HCT116 (cell line): Measurements from ENCODE around the gene DOCK11. TPM values are rescaled to one million over a fixed set of nuclear protein-coding genes. Genes with fewer than 3 reads are reported as not detected.

Source experiments
- ATAC-seq: fragments of 200-7000 bp; cut with Tn5 transposase; 2 replicates; pipeline ENCODE4 v1.9.1; 2020; ENCODE audit warnings: mild to moderate bottlenecking, moderate library complexity
- BruUV-seq: library from RNA; stranded (reverse); fragments of 400-500 nt; replicated peaks from 2 replicates; lab custom pipeline; 2021; lab: Mats Ljungman, UMichigan
- CTCF ChIA-PET: fragments of 300-600 bp; sonication (Branson Sonifier 250); formaldehyde crosslinking; loops from one replicate; lab custom pipeline; 2021; ENCODE audit warnings: antibody characterized with exemption; lab: Charles Lee
- POLR2A ChIA-PET: fragments of 300-600, 350-600 bp; sonication (Branson Sonifier 250); formaldehyde crosslinking; loops from one replicate; lab custom pipeline; 2021; ENCODE audit warnings: antibody characterized with exemption; lab: Charles Lee
- RAD21 ChIA-PET, 2 experiments: fragments of 300-600 bp; sonication (Branson Sonifier 250); formaldehyde crosslinking; loops; one replicate each; lab custom pipeline; 2023; ENCODE audit warnings: low total read pairs in 2 of 2; ENCODE audit not compliant: uncharacterized antibody in 2 of 2, unreplicated experiment in 2 of 2, low non-redundant PET in 1 of 2; lab: Charles Lee
- DNase-seq: peaks from one replicate; pipeline ENCODE4 v3.0.0-alpha.2; 2010; ENCODE audit warnings: low read depth, low spot score
- H2AFZ ChIP-seq: fragments of 200-600 bp; shearing (Covaris generic), sonication (generic); 2 replicates; pipeline ENCODE4 v1.6.1; 2017; ENCODE audit warnings: low read depth, mixed run types, mixed read lengths, antibody characterized with exemption, low read length; ENCODE audit not compliant: poor library complexity, severe bottlenecking
- H3K27ac ChIP-seq: 2 replicates; pipeline ENCODE4 v1.5.1; 2012; ENCODE audit warnings: low read depth, low read length
- H3K27me3 ChIP-seq: fragments of 200-600 bp; sonication (generic); 2 replicates; pipeline ENCODE4 v1.6.1; 2016; ENCODE audit warnings: mixed run types, low read length, mixed read lengths; ENCODE audit not compliant: insufficient read depth
- H3K36me3 ChIP-seq, 2 experiments: fragments of 200-500 bp in 1 of 2; fragments of 200-600 bp in 1 of 2; sonication (Bioruptor generic) in 1 of 2; sonication (generic) in 1 of 2; 2 replicates each; pipeline versions ENCODE4 v1.5.1 to v1.6.1; 2014 to 2016; ENCODE audit warnings: low read length in 2 of 2, inconsistent platforms in 1 of 2, mixed read lengths in 1 of 2, mixed run types in 1 of 2; ENCODE audit not compliant: insufficient read depth in 2 of 2, control insufficient read depth in 1 of 2
- H3K4me1 ChIP-seq, 2 experiments: fragments of 200-600 bp in 1 of 2; sonication (generic) in 1 of 2; 2 replicates each; pipeline versions ENCODE4 v1.5.1 to v1.6.1; 2012 to 2017; ENCODE audit warnings: low read length in 2 of 2, inconsistent platforms in 1 of 2, mild to moderate bottlenecking in 1 of 2, mixed read lengths in 1 of 2, mixed run types in 1 of 2, moderate library complexity in 1 of 2; ENCODE audit not compliant: insufficient read depth in 2 of 2, control insufficient read depth in 1 of 2
- H3K4me2 ChIP-seq: fragments of 200-600 bp; sonication (generic); 2 replicates; pipeline ENCODE4 v1.6.1; 2017; ENCODE audit warnings: mixed run types, low read length, mixed read lengths
- H3K4me3 ChIP-seq, 2 experiments: fragments of 200-600 bp in 1 of 2; sonication (generic) in 1 of 2; replicated peaks in 1 of 2; 2 replicates each; pipeline ENCODE4 v1.5.1; 2011 to 2016; ENCODE audit warnings: low read length in 2 of 2, control low read depth in 1 of 2, low read depth in 1 of 2, mild to moderate bottlenecking in 1 of 2, mixed read lengths in 1 of 2, mixed run types in 1 of 2
- H3K79me2 ChIP-seq: fragments of 200-600 bp; sonication (generic); 2 replicates; pipeline ENCODE4 v1.6.1; 2017; ENCODE audit warnings: mild to moderate bottlenecking, mixed run types, low read length, moderate library complexity, mixed read lengths; ENCODE audit not compliant: insufficient read depth
- H3K9ac ChIP-seq: fragments of 200-600 bp; sonication (generic); 2 replicates; pipeline ENCODE4 v1.6.1; 2016; ENCODE audit warnings: low read length, mixed read lengths
- H3K9me2 ChIP-seq: fragments of 200-600 bp; sonication (generic), shearing (Covaris generic); 2 replicates; pipeline ENCODE4 v1.6.1; 2017; ENCODE audit warnings: mixed run types, mild to moderate bottlenecking, moderate library complexity; ENCODE audit not compliant: insufficient read depth
- H3K9me3 ChIP-seq, 2 experiments: fragments of 200-500 bp in 1 of 2; fragments of 200-600 bp in 1 of 2; sonication (Bioruptor generic) in 1 of 2; sonication (generic) in 1 of 2; 2 replicates each; pipeline ENCODE4 v1.6.1; 2014 to 2017; ENCODE audit warnings: low read length in 2 of 2, mixed read lengths in 2 of 2, inconsistent platforms in 1 of 2, low read depth in 1 of 2, mild to moderate bottlenecking in 1 of 2, mixed run types in 1 of 2, moderate library complexity in 1 of 2; ENCODE audit not compliant: control insufficient read depth in 1 of 2, insufficient read depth in 1 of 2
- H4K20me1 ChIP-seq: fragments of 200-600 bp; sonication (generic), shearing (Covaris generic); 2 replicates; pipeline ENCODE4 v1.6.1; 2017; ENCODE audit warnings: mixed run types, mild to moderate bottlenecking, moderate library complexity; ENCODE audit not compliant: insufficient read depth
- FOSL1 ChIP-seq: IDR thresholded peaks from 2 replicates; pipeline ENCODE4 v1.6.1; 2012; ENCODE audit warnings: low read depth
- JUND ChIP-seq: IDR thresholded peaks from 2 replicates; pipeline ENCODE4 v1.6.1; 2012
- RAD21 ChIP-seq: IDR thresholded peaks from 2 replicates; pipeline ENCODE4 v1.6.1; 2012; ENCODE audit warnings: low read depth, mild to moderate bottlenecking
- SIN3A ChIP-seq: IDR thresholded peaks from 2 replicates; pipeline ENCODE4 v1.6.1; 2012; ENCODE audit warnings: low read depth
- SP1 ChIP-seq: IDR thresholded peaks from 2 replicates; pipeline ENCODE4 v1.6.1; 2012; ENCODE audit warnings: low read depth
- ZBTB33 ChIP-seq: IDR thresholded peaks from 2 replicates; pipeline ENCODE4 v1.6.1; 2011; ENCODE audit warnings: mild to moderate bottlenecking, low read length, moderate library complexity; ENCODE audit not compliant: insufficient replicate concordance; ENCODE audit errors: extremely low read depth
- intact Hi-C: fragments of 100-400 bp; cut with micrococcal nuclease; formaldehyde crosslinking; loops from 2 replicates; pipeline ENCODE4 v1.10.0; 2022
- total RNA-seq: library from RNA; stranded (reverse); gene quantifications from one replicate; pipeline ENCODE4 v1.2.1, GENCODE V29; 2021; ENCODE audit not compliant: unreplicated experiment
- TF ChIP-seq, protein P1 (sequence below), 3 experiments: fragments of 200-600 bp in 1 of 3; sonication (generic) in 1 of 3; IDR thresholded peaks in 2 of 3; conservative IDR thresholded peaks in 1 of 3; 2 replicates each; pipeline ENCODE4 v1.5.1; 2012 to 2017; ENCODE audit warnings: low read depth in 2 of 3, low read length in 2 of 3, antibody characterized with exemption in 1 of 3, borderline replicate concordance in 1 of 3, control low read depth in 1 of 3, mild to moderate bottlenecking in 1 of 3, mixed read lengths in 1 of 3, mixed run types in 1 of 3, moderate library complexity in 1 of 3; ENCODE audit not compliant: insufficient read depth in 1 of 3

Gene DOCK11
- total RNA-seq, 1 experiment from 2014 or later: 0.59 TPM

- DNase-seq (no peak), ATAC-seq (no peak)
- RAD21 ChIA-PET: interaction anchor here in 1 of 2 experiments (0.6 kb wide), 1 partner anchor 490 kb away, joined by 3 read pairs; no protein-coding TSS in a partner anchor
- Histone ChIP-seq H3K36me3 (no peaks in the 10 kb centered on the region), H3K79me2 (no peaks in the 10 kb centered on the region), H3K4me1 (peaks cover 6 to 32% of the 10 kb centered on the region in 2 experiments), H3K4me2 (peak overlapping the region; percentile 36), H2AFZ (no peak overlapping the region), H3K27me3 (no peaks in the 10 kb centered on the region), H4K20me1 (no peaks in the 10 kb centered on the region), H3K9me3 (no peaks in the 10 kb centered on the region), H3K9me2 (no peaks in the 10 kb centered on the region), H3K27ac (no peak overlapping the region), H3K9ac (no peak overlapping the region), H3K4me3 (no peak overlapping the region)
- intact Hi-C loops: loop anchor here (2.0 kb wide), 1 partner anchor 56 kb away; the partner anchor contains the start of gene DOCK11
- POLR2A ChIA-PET: no interaction called here
- no TSS peak for BruUV-seq
- CTCF ChIA-PET: interaction anchor here (1.3 kb wide), 1 partner anchor 51 kb away, joined by 4 read pairs; no protein-coding TSS in a partner anchor
- 0 out of 2 replicates have a peak, but pooled peaks have one; percentile 19 for TF ChIP-seq JUND
- peak; percentile 43; the same call in 1 of the 2 replicates for TF ChIP-seq FOSL1
- TF ChIP-seq SIN3A: no peak
These were observed 55.2 kb downstream of the DOCK11 start for GRCh38 chrX:118550792-118551191.

GRCh38 chrX:118551426-118551825, 55.8 kb downstream of the DOCK11 start:
- intact Hi-C loops: loop anchor here (2.0 kb wide), 1 partner anchor 57 kb away; the partner anchor contains the start of gene DOCK11
- BruUV-seq: no TSS peak

More at GRCh38 chrX:118551426-118551825, 55.8 kb downstream of the DOCK11 start:
- H3K4me2 ChIP-seq: 0 out of 2 replicates have a peak overlapping the region, but pooled peaks have one; percentile 36
- CTCF ChIA-PET: interaction anchor here (1.3 kb wide), 1 partner anchor 50 kb away, joined by 4 read pairs; no protein-coding TSS in a partner anchor
- no peaks in the 10 kb centered on the region for H4K20me1 ChIP-seq
- DNase-seq: no peak
- no peaks in the 10 kb centered on the region for H3K79me2 ChIP-seq
- peaks cover 6 to 32% of the 10 kb centered on the region in 2 experiments for H3K4me1 ChIP-seq
- H3K27me3 ChIP-seq: no peaks in the 10 kb centered on the region
- ATAC-seq: no peak
- H3K4me3 ChIP-seq: no peak overlapping the region
- TF ChIP-seq, protein P1, sequence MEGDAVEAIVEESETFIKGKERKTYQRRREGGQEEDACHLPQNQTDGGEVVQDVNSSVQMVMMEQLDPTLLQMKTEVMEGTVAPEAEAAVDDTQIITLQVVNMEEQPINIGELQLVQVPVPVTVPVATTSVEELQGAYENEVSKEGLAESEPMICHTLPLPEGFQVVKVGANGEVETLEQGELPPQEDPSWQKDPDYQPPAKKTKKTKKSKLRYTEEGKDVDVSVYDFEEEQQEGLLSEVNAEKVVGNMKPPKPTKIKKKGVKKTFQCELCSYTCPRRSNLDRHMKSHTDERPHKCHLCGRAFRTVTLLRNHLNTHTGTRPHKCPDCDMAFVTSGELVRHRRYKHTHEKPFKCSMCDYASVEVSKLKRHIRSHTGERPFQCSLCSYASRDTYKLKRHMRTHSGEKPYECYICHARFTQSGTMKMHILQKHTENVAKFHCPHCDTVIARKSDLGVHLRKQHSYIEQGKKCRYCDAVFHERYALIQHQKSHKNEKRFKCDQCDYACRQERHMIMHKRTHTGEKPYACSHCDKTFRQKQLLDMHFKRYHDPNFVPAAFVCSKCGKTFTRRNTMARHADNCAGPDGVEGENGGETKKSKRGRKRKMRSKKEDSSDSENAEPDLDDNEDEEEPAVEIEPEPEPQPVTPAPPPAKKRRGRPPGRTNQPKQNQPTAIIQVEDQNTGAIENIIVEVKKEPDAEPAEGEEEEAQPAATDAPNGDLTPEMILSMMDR (IDR thresholded peaks at IDR 0.05 in 2 of 3, conservative IDR thresholded peaks at IDR 0.05 in 1 of 3; ENCODE audit: borderline replicate concordance in 1 of 3, insufficient read depth in 1 of 3, low read depth in 2 of 3, low read length in 2 of 3): no peak
- TF ChIP-seq JUND: no peak
- TF ChIP-seq RAD21: no peak
- TF ChIP-seq ZBTB33: no peak
- no peak for TF ChIP-seq SP1
- H3K9me2 ChIP-seq: no peaks in the 10 kb centered on the region
- no peaks in the 10 kb centered on the region for H3K9me3 ChIP-seq
- no peaks in the 10 kb centered on the region for H3K36me3 ChIP-seq
- RAD21 ChIA-PET: no interaction called here
- no peak overlapping the region for H2AFZ ChIP-seq
- no peak overlapping the region for H3K27ac ChIP-seq
- no peak overlapping the region for H3K9ac ChIP-seq
- POLR2A ChIA-PET: no interaction called here
